Measurements from ENCODE around the gene IFT81. TPM values are rescaled to one million over a fixed set of nuclear protein-coding genes. Genes with fewer than 3 reads are reported as not detected.
"Not testable (repeated sequence)": the region's sequence is repeated elsewhere in the genome, so short reads cannot be mapped to it uniquely, and the experiment has no call there.

IFT81 gene
- total RNA-seq, 1 experiment from 2014 or later, result 15.5 TPM

GRCh38 chr12:110080410-110080809, 43.7 kb upstream of the IFT81 start:
- DNase-seq (ENCODE audit: low read depth, low spot score) (no peak), ATAC-seq (no peak)
- no peak overlapping the region for H3K4me3 ChIP-seq (ENCODE audit: low read depth in 2 of 2, low read length in 2 of 2)
- no peak overlapping the region for H3K27ac ChIP-seq (ENCODE audit: low read length)
- BruUV-seq (replicated peaks), result no TSS peak
- TF ChIP-seq REST (IDR thresholded peaks at IDR 0.05; ENCODE audit: insufficient read depth in 1 of 2, low read depth in 2 of 2, low read length in 1 of 2) (no peak), TCF7L2 (IDR thresholded peaks at IDR 0.05; ENCODE audit: low read depth, low read length) (no peak), SIN3A (IDR thresholded peaks at IDR 0.05; ENCODE audit: borderline replicate concordance, insufficient read depth, low read depth, low read length) (no peak), POLR2AphosphoS5 (IDR thresholded peaks at IDR 0.05; ENCODE audit: low read depth, low read length) (no peak), CTCF (IDR thresholded peaks at IDR 0.05) (no peak)
- H3K4me1 ChIP-seq (ENCODE audit: control insufficient read depth, insufficient read depth, low read length), result no peaks in the 10 kb centered on the region
- CTCF ChIA-PET, result interaction anchor here (0.6 kb wide), 1 partner anchor 37 kb away, joined by 3 read pairs; no protein-coding TSS in a partner anchor
- no peaks in the 10 kb centered on the region for H3K9me3 ChIP-seq (ENCODE audit: control insufficient read depth, insufficient read depth, low read depth, low read length)
- in situ Hi-C loops (cut with HindIII; ENCODE audit: low pct_unique_long_range_greater_than_20kb, low sequenced_read_pairs) (no loop called here), intact Hi-C loops (cut with micrococcal nuclease; ENCODE audit: unreplicated experiment) (no loop called here)
- H3K27me3 ChIP-seq (ENCODE audit: control insufficient read depth, insufficient read depth, low read length), result no peaks in the 10 kb centered on the region
- POLR2A ChIA-PET, result no interaction called here
- no peaks in the 10 kb centered on the region for H3K36me3 ChIP-seq (ENCODE audit: control insufficient read depth, insufficient read depth, low read length)

- DNase-seq (ENCODE audit: low read depth, low spot score) (no peak), ATAC-seq (no peak)
- H3K4me3 ChIP-seq (ENCODE audit: low read depth in 2 of 2, low read length in 2 of 2), result no peak overlapping the region
- no TSS peak for BruUV-seq (replicated peaks)
- POLR2A ChIA-PET, result no interaction called here
- H3K36me3 ChIP-seq (ENCODE audit: control insufficient read depth, insufficient read depth, low read length), result no peaks in the 10 kb centered on the region
- no peaks in the 10 kb centered on the region for H3K9me3 ChIP-seq (ENCODE audit: control insufficient read depth, insufficient read depth, low read depth, low read length)
- H3K4me1 ChIP-seq (ENCODE audit: control insufficient read depth, insufficient read depth, low read length), result no peaks in the 10 kb centered on the region
- no peak overlapping the region for H3K27ac ChIP-seq (ENCODE audit: low read length)
- CTCF ChIA-PET, result no interaction called here
- TF ChIP-seq SIN3A (IDR thresholded peaks at IDR 0.05; ENCODE audit: borderline replicate concordance, insufficient read depth, low read depth, low read length) (no peak), TCF7L2 (IDR thresholded peaks at IDR 0.05; ENCODE audit: low read depth, low read length) (no peak), POLR2AphosphoS5 (IDR thresholded peaks at IDR 0.05; ENCODE audit: low read depth, low read length) (no peak), CTCF (IDR thresholded peaks at IDR 0.05) (no peak), REST (IDR thresholded peaks at IDR 0.05; ENCODE audit: insufficient read depth in 1 of 2, low read depth in 2 of 2, low read length in 1 of 2) (no peak)
- H3K27me3 ChIP-seq (ENCODE audit: control insufficient read depth, insufficient read depth, low read length), result no peaks in the 10 kb centered on the region
- intact Hi-C loops (cut with micrococcal nuclease; ENCODE audit: unreplicated experiment) (no loop called here), in situ Hi-C loops (cut with HindIII; ENCODE audit: low pct_unique_long_range_greater_than_20kb, low sequenced_read_pairs) (no loop called here)
Measured at GRCh38 chr12:110084314-110085015, 39.7 kb upstream of the IFT81 start.

GRCh38 chr12:110088216-110088615, 35.9 kb upstream of the IFT81 start:
- ATAC-seq; H3K4me1 ChIP-seq (ENCODE audit: control insufficient read depth, insufficient read depth, low read length); BruUV-seq (replicated peaks); DNase-seq (ENCODE audit: low read depth, low spot score); intact Hi-C loops (cut with micrococcal nuclease; ENCODE audit: unreplicated experiment); H3K36me3 ChIP-seq (ENCODE audit: control insufficient read depth, insufficient read depth, low read length); H3K4me3 ChIP-seq (ENCODE audit: low read depth in 2 of 2, low read length in 2 of 2); H3K27me3 ChIP-seq (ENCODE audit: control insufficient read depth, insufficient read depth, low read length); in situ Hi-C loops (cut with HindIII; ENCODE audit: low pct_unique_long_range_greater_than_20kb, low sequenced_read_pairs); POLR2A ChIA-PET; H3K27ac ChIP-seq (ENCODE audit: low read length); H3K9me3 ChIP-seq (ENCODE audit: control insufficient read depth, insufficient read depth, low read depth, low read length): not testable (repeated sequence)
- CTCF ChIA-PET, result interaction anchor here (0.7 kb wide), 1 partner anchor 17 kb away, joined by 4 read pairs; no protein-coding TSS in a partner anchor

All from Panc1 (cell line).